Heart right ventricle (tissue), 16 donors: ENCODE measurements around the gene DHPS. TPM values are rescaled to one million over a fixed set of nuclear protein-coding genes. Genes with fewer than 3 reads are reported as not detected.

Experiments
- ATAC-seq, 8 donors: fragments of 200-7000 bp; cut with Tn5 transposase; one replicate each; pipeline ENCODE4 v1.9.1; 2020; ENCODE audit warnings: mild to moderate bottlenecking in 8 of 8, moderate library complexity in 8 of 8, moderate number of reproducible peaks in 1 of 8
- DNase-seq, 2 donors: peaks; one replicate each; pipeline ENCODE4 v3.0.0-alpha.2; 2020
- H3K27ac ChIP-seq, 10 donors: fragments of 200-600 bp; sonication (generic) in 2 of 10; one replicate each; pipeline versions ENCODE4 v1.5.0 to v1.8.0; 2020 to 2022; ENCODE audit warnings: mild to moderate bottlenecking in 3 of 10
- H3K27me3 ChIP-seq, 7 donors: fragments of 200-600 bp; one replicate each; pipeline ENCODE4 v1.8.0; 2021 to 2022; ENCODE audit warnings: mild to moderate bottlenecking in 2 of 7
- H3K36me3 ChIP-seq, 9 donors: fragments of 200-600 bp; sonication (generic) in 1 of 9; one replicate each; pipeline versions ENCODE4 v1.5.0 to v1.8.0; 2020 to 2022; ENCODE audit warnings: mild to moderate bottlenecking in 2 of 9
- H3K4me1 ChIP-seq, 9 donors: fragments of 200-600 bp; sonication (generic) in 1 of 9; one replicate each; pipeline versions ENCODE4 v1.5.0 to v1.8.0; 2020 to 2022; ENCODE audit warnings: mild to moderate bottlenecking in 4 of 9
- H3K4me3 ChIP-seq, 10 donors: fragments of 200-600 bp; sonication (generic) in 2 of 10; one replicate each; pipeline versions ENCODE4 v1.5.0 to v1.8.0; 2020 to 2022; ENCODE audit warnings: mild to moderate bottlenecking in 7 of 10, moderate library complexity in 2 of 10
- H3K9me3 ChIP-seq, 11 donors: fragments of 200-600 bp in 10 of 11; sonication (generic) in 2 of 11; one replicate each; pipeline versions ENCODE4 v1.5.0 to v1.8.0; 2013 to 2022; ENCODE audit warnings: mild to moderate bottlenecking in 2 of 11, control low read depth in 1 of 11, moderate library complexity in 1 of 11
- WGBS, 2 donors: extraction: QIAGEN DNeasy Blood & Tissue Kit; methylation state at CpG; one replicate each; pipeline ENCODE4 v1.1.7; 2013; ENCODE audit warnings: inconsistent platforms in 1 of 2; 5-methylcytosine and 5-hydroxymethylcytosine counted together
- intact Hi-C, 10 donors: fragments of 100-400 bp; cut with DNase I; formaldehyde crosslinking; loops; one replicate each; pipeline versions ENCODE4 v1.11.1 to v1.14.2; 2022
- polyA plus RNA-seq, 2 donors: library from polyadenylated mRNA; stranded (reverse); fragments of 200-250 nt; gene quantifications; one replicate each; pipeline ENCODE4 v1.2.3, GENCODE V29; 2013
- total RNA-seq, 10 donors: library from RNA; stranded (reverse); fragmentation: NEBNext Ultra II Directional in 3 of 10; extraction: Animal tissue kit (Norgen Biotek cat#: 25700) in 3 of 10; gene quantifications; one replicate each; pipeline versions ENCODE4 v1.2.1 to v1.2.4, GENCODE V29; 2021 to 2023
- TF ChIP-seq, protein P1 (sequence below), 9 donors: fragments of 200-600 bp; sonication (generic) in 2 of 9; IDR thresholded peaks; one replicate each; pipeline versions ENCODE4 v1.5.0 to v1.8.0; 2021 to 2022; ENCODE audit warnings: antibody characterized with exemption in 9 of 9, mild to moderate bottlenecking in 5 of 9, moderate library complexity in 1 of 9
- donor health status: Arrhythmogenic right ventricular cardiomyopathy.
- donor health status: ischemic (EF 13 %, LVEDD 7.1; RV severe dilation, severe dysfunction).
- donor health status: healthy with polysubstance abuse.
- donor health status: DM: no; HTN: yes; CAD: no.
- donor health status: DM: no; HTN: no; CAD: no.
- donor health status: ischemic (EF 25% LVEDD 6.9; RV normal size, moderate dysfunction).
- donor health status: ischemic (EF 25% LVEDD 5.7; RV mildly dilated, moderate dysfunction).
- donor health status: healthy.
- donor health status: DM: yes; HTN: yes; CAD: no.
- donor health status: Ischemic cardiomyopathy.
- donor health status: ischemic (EF 35%, LVEDD 5.7; RV mildly dilated, moderate dysfunction).
- donor health status: nonischemic (EF 11% LVEDD 7.7; RV severe dilation, severe dysfunction).
- donor health status: DM: yes; HTN: yes; CAD: no.
- donor health status: PGD.
- donor health status: ischemic (EF 29% LVEDD 5.4; RV normal size, mild dysfunction).
- donor health status: nonischemic (EF 23%, LVEDD 6.1; RV moderate dilation, normal function).

DHPS gene
- total and polyA plus RNA-seq, 12 donors, result 43.6 to 82.2 (median 51.3) TPM

DNA sequence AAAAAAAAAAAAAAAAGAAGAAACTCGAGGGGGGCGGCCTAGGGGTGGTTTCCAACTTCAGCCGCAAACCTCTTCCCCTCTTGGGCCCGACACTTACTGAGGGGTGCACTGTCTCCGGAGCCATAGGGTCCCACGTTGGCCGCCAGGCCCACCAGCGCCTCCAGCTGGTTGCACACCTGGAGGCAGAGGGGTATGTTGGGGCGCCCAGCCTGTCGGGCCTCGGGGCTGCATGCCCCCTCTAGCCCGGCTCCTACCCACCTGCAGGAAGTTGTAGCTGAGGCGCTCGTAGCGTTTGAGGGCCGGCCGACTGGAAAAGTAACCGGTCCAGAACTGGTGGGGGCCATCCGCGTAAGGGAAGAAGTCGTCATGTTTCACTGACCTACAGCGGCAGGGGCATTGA, 23.7 kb downstream of the DHPS start:
- WGBS, 2 donors, result 97% methylated on average over 22 of the region's 22 CpGs
- Histone ChIP-seq H3K36me3 (peaks cover 0 to 98% (median 39%) of the 10 kb centered on the region in 9 donors), H3K27me3 (no peaks in the 10 kb centered on the region), H3K4me1 (no peaks in the 10 kb centered on the region), H3K27ac (no peak overlapping the region), H3K4me3 (no peak overlapping the region), H3K9me3 (no peaks in the 10 kb centered on the region)
- DNase-seq (no peak), ATAC-seq (no peak)
- TF ChIP-seq, protein P1, sequence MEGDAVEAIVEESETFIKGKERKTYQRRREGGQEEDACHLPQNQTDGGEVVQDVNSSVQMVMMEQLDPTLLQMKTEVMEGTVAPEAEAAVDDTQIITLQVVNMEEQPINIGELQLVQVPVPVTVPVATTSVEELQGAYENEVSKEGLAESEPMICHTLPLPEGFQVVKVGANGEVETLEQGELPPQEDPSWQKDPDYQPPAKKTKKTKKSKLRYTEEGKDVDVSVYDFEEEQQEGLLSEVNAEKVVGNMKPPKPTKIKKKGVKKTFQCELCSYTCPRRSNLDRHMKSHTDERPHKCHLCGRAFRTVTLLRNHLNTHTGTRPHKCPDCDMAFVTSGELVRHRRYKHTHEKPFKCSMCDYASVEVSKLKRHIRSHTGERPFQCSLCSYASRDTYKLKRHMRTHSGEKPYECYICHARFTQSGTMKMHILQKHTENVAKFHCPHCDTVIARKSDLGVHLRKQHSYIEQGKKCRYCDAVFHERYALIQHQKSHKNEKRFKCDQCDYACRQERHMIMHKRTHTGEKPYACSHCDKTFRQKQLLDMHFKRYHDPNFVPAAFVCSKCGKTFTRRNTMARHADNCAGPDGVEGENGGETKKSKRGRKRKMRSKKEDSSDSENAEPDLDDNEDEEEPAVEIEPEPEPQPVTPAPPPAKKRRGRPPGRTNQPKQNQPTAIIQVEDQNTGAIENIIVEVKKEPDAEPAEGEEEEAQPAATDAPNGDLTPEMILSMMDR (IDR thresholded peaks at IDR 0.05), result no peak
- intact Hi-C loops, result no loop called here

DNA sequence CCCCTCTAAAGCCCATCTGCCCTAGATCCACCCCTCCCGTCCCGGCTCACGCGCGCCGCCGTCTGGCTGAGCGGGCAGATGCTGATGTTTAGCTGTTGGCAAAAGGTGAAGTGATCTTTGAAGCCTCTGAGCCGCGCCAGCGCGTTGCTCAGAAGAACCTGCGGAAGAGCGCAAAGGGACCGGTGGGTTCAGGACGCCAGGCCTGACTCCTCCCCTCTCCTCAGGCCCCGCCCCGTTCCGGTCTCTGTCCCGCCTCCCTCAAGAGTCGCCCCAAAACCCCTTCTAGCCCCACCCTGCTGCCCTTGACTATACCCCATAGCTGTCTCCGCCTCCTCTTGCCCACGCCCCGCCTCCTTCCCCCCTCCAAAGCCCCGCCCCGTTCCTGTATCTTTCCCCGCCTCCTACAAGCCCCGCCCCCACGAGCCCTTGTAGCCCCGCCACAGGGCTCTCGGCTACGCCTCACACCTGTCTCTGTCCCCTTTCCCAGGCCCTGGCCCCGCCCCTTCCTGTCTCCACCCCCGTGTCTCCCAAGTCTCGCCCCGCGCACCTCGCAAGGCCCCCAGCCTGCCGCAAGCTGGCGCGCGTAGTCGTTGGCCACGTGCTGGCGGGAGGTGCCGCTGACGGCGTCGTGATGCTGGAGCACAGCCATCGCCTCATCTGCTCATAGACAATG, 24.6 kb downstream of the DHPS start:
- Histone ChIP-seq H3K27ac (no peak overlapping the region), H3K36me3 (peaks cover 0 to 96% (median 32%) of the 10 kb centered on the region in 9 donors), H3K27me3 (no peaks in the 10 kb centered on the region), H3K4me3 (no peak overlapping the region), H3K4me1 (no peaks in the 10 kb centered on the region), H3K9me3 (no peaks in the 10 kb centered on the region)
- DNase-seq, result no peak
- intact Hi-C loops, result no loop called here
- ATAC-seq, result peak in 2 of 8 donors; percentile 29 to 39
- 59 to 66% methylated on average over 42 to 50 of the region's 50 CpGs for WGBS, 2 donors
- TF ChIP-seq, protein P1 (IDR thresholded peaks at IDR 0.05), result no peak

DNA sequence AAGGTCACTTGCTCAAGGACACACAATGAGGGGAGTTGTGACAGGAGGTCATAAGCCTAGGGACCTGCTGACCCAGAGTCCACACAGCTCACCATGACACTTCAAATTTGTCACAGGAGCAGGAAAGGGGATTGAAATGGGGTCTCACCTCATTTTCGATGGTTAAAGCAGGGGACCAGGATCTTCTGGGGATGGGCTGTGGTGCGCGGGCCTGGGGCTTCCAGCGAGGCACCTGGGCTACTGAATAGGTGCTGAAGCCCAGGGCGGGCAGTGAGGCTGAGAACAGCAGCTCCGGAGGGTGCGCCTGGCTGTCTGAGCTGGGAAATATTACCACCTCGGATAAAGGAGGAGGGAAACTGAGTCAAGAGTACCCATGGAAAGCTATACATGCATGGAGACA, 26.1 kb downstream of the DHPS start:
- H3K27ac ChIP-seq, result no peak overlapping the region

DNA sequence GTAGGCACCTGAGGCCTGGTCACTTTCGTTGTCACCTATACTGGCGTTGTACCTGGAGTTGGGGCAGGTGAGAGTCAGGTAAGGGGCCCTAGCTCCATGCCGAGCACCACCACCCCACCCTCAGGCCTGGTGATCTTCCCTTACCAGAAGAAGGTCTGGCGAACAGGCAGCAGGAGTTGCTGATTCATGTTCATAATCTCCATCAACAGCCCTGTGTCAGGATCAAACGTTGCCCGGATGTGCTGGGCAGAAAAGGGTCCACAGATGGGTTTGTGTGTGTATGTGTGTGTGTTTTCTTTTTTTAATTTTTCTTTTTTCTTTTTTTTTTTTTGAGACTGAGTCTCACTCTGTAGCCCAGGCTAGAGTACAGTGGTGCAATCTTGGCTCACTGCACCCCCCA, 29.5 kb downstream of the DHPS start:
- H3K4me3 ChIP-seq, result no peak overlapping the region
- H3K9me3 ChIP-seq, result no peaks in the 10 kb centered on the region
- no peak for DNase-seq
- peaks cover 7 to 15% (median 11%) of the 10 kb centered on the region in 9 donors for H3K4me1 ChIP-seq
- TF ChIP-seq, protein P1 (IDR thresholded peaks at IDR 0.05), result no peak
- 91 to 92% methylated on average over 6 of the region's 6 CpGs for WGBS, 2 donors
- H3K36me3 ChIP-seq, result peaks cover 0 to 60% (median 5%) of the 10 kb centered on the region in 9 donors
- no peak overlapping the region for H3K27ac ChIP-seq
- intact Hi-C loops, result no loop called here
- H3K27me3 ChIP-seq, result no peaks in the 10 kb centered on the region
- ATAC-seq, result no peak

More for the DNA sequence above, 26.1 kb downstream of the DHPS start:
- DNase-seq (no peak), ATAC-seq (no peak)
- H3K27me3 ChIP-seq, result no peaks in the 10 kb centered on the region
- intact Hi-C loops, result no loop called here
- H3K4me1 ChIP-seq, result no peaks in the 10 kb centered on the region
- H3K4me3 ChIP-seq, result no peak overlapping the region
- no peaks in the 10 kb centered on the region for H3K9me3 ChIP-seq
- TF ChIP-seq, protein P1 (IDR thresholded peaks at IDR 0.05), result no peak
- peaks cover 0 to 93% (median 23%) of the 10 kb centered on the region in 9 donors for H3K36me3 ChIP-seq
- 94 to 97% methylated on average over 8 of the region's 8 CpGs for WGBS, 2 donors
